Camera-type eye (tissue), 1 donor: ENCODE measurements around the gene KDM5A. TPM values are rescaled to one million over a fixed set of nuclear protein-coding genes. Genes with fewer than 3 reads are reported as not detected.

ENCODE experiments used
- total RNA-seq: library from RNA; depleted of rRNA; stranded (reverse); fragments of >200 nt; gene quantifications from one replicate; pipeline ENCODE4 v1.2.3, GENCODE V29; 2014

KDM5A gene
- 98.4 TPM for total RNA-seq

DNA sequence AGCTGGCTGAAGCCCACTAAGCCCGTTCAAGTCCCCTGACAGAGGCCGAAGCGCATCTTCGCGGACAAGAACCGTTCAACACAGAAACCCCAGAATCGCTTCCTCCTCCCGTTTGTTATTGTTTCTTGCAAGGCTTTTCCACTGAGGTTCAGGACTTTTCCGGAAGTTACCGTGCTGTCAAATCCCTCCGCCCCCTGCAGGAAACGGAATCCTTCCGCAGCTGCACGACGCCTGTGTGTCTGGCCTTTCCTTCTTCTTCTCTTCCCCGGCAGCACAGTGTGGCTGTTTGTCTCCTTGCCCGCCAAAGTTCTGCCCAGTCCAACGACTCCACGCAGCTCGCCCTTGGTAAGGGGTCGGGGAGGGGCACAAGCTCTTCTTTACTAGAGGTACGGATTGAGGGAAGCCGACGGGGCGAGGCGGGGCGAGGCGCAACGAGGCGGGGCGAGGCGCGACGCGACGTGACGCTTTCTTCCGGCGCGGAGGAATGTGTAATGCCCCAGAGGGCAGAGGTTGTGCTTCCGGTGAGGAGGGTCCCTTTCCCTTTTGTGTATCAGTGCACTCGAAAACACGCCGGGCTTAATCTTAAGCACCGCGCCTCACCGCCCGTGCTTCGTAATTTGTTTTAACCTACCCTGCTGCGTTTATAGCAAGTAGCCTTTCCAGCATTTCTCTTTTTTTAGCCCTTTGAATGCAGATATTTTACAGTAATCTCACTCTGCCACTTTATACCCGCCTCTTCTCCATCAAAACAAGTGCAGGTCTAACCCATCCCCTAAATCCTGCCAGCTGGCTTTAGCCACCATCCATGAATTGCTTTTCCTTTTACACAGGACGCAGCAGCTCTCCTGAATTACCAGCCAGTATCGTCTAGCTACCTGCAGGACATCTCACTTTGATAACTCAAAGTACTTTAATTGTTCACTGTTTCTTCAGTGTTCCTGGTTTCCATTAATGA is at the start of gene KDM5A:
KDM5A (minus strand) TSS at position 179 of the 955 bp plus-strand sequence. CDS start 229 bp downstream, outside the sequence.

DNA sequence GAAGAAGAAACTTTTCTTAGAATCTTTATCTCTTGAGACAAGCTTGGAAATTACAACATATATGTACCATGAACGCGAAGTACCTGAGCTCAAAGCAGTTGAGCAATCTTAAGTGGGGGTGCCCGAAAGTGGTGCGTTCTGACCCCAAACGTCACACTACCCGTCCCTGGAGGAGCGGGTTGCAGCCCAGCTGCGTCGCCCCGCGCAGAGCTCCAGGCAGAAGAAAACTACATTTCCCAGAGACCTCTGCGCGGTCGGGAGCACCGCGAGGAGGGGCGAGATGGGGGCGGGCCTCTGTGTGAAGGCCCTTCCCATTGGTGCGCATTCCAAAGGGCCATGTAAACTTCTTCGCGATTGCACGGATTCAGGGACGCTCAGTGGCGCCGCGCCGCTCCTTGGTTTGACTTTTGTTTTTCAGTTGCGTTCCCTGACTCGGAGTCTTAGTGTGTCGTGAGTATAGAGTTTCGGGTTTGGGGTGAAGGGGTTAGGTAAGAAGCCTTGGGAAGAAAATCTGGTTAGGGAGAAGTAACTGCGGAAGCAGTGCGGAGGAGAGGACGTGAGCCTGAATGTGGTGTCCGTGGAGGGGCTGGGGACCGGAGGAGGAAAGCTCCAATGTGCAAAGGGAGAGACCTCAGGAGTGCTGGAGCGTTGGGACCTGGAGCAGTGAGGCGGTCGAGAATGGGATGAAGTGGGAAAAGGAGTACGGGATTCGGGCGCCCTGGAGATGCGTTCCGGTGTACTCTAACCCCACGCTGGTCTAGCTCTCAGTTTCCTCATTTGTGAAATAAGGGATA is 12.3 kb upstream of the KDM5A start, which contains the start of gene CCDC77:
CCDC77 (plus strand) TSS at position 410 of the 794 bp plus-strand sequence. CDS start 7,740 bp downstream, outside the sequence.

DNA sequence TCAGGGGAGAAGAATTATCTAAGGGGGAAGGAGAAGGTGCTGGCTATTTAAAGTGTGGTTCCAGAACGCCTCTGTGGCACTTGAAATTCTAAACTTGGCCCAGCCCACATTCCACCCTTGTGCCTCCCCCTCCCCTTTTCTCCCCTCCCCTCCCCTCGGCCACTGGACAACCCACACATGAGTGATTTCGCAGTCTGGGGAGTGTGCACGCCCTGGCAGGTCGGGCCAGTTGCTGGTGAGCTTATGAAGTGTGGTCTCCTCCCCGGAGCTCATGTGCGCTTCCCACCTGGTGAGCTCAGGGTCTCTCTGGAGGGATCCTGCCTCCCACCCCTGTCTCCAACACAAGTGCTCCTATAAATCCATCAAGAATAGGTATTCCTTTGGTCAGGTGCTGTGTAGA is 126.3 kb downstream of the KDM5A start, which contains the start of gene SLC6A13:
SLC6A13 (minus strand) TSS at position 20 of the 400 bp plus-strand sequence. CDS start 2,784 bp downstream, outside the sequence.

Other genes starting within 250 kb of the KDM5A start
- 4.0 TPM for gene SLC6A12, start 175.2 kb downstream of the KDM5A start, total RNA-seq
- 37.5 TPM for gene SLC6A13, start 126.5 kb downstream of the KDM5A start, total RNA-seq
- 16.7 TPM for gene CCDC77, start 12.3 kb upstream of the KDM5A start, total RNA-seq
- 6.8 TPM for gene B4GALNT3, start 70.6 kb upstream of the KDM5A start, total RNA-seq